SU-DHL-6 (cell line): ENCODE measurements around the gene DSTYK.

Source experiments
- EZH2phosphoT487 ChIP-seq: fragments of 200-600 bp; sonication (generic), shearing (Covaris generic); conservative IDR thresholded peaks from 2 replicates; pipeline ENCODE4 v1.6.1; 2018; ENCODE audit warnings: mild to moderate bottlenecking, antibody characterized with exemption, low read length, moderate library complexity, mixed read lengths
- TF ChIP-seq, protein P1 (sequence below): fragments of 200-600 bp; sonication (generic); IDR thresholded peaks from one replicate; pipeline ENCODE4 v1.5.1; 2017; ENCODE audit warnings: antibody characterized with exemption, mild to moderate bottlenecking, low read length, moderate library complexity; ENCODE audit not compliant: insufficient read depth, poor library complexity, severe bottlenecking

DNA sequence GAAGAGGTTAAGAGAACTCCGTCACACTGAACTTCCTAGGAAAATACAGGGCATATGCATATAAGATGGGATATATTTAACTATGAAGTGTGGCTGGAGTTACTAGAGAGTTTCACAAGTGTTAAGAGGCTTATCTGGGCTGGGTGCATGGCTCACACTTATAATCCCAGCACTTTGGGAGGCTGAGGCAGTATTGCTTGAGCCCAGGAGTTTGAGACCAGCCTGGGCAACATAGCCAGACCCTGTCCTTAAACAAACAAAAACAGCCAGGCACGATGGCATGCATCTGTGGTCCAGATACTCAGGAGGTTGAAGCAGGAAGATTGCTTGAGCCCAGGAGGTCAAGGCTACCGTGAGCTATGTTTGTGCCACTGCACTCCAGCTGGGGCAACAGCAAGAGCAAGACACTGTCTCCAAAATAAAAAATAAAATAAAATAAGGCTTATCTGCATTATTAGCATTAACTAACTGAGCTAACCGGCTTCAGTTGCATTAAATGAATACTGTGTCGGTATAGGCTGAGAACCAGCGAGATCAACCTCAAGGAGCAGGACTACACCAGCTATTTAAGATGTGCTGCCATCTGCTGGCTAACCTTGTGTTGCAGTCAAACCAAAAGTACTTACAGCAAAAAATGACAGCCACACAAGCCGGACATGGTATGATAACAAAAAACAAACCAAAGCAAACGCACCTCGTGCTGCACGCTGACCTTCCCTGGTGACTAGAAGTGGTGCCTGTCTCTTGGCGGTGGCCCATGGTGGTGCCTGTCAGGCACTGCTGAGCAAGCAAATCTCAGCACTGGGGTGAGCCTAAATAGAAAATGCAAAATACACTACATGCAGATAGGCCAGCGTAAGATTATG lies 70.0 kb downstream of the DSTYK start:
- TF ChIP-seq, protein P1, sequence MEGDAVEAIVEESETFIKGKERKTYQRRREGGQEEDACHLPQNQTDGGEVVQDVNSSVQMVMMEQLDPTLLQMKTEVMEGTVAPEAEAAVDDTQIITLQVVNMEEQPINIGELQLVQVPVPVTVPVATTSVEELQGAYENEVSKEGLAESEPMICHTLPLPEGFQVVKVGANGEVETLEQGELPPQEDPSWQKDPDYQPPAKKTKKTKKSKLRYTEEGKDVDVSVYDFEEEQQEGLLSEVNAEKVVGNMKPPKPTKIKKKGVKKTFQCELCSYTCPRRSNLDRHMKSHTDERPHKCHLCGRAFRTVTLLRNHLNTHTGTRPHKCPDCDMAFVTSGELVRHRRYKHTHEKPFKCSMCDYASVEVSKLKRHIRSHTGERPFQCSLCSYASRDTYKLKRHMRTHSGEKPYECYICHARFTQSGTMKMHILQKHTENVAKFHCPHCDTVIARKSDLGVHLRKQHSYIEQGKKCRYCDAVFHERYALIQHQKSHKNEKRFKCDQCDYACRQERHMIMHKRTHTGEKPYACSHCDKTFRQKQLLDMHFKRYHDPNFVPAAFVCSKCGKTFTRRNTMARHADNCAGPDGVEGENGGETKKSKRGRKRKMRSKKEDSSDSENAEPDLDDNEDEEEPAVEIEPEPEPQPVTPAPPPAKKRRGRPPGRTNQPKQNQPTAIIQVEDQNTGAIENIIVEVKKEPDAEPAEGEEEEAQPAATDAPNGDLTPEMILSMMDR = peak; percentile 79
- no peak for TF ChIP-seq EZH2phosphoT487
